HCT116 (cell line): ENCODE results near the gene HECW1.

Experiments used
- CEBPB ChIP-seq: IDR thresholded peaks from 2 replicates; pipeline ENCODE4 v1.6.1; 2012; ENCODE audit warnings: low read depth
- EGR1 ChIP-seq: IDR thresholded peaks from 2 replicates; pipeline ENCODE4 v1.6.1; 2012; ENCODE audit warnings: low read depth
- EZH2 ChIP-seq: fragments of 200-600 bp; sonication (generic); IDR thresholded peaks from 2 replicates; pipeline ENCODE4 v1.6.1; 2017; ENCODE audit warnings: antibody characterized with exemption, mixed run types
- EZH2phosphoT487 ChIP-seq: fragments of 200-600 bp; IDR thresholded peaks from 2 replicates; pipeline ENCODE4 v1.6.1; 2018; ENCODE audit warnings: antibody characterized with exemption, borderline replicate concordance
- JUND ChIP-seq: IDR thresholded peaks from 2 replicates; pipeline ENCODE4 v1.6.1; 2012
- POLR2A ChIP-seq: IDR thresholded peaks from 2 replicates; pipeline ENCODE4 v1.7.0; 2011; ENCODE audit warnings: borderline replicate concordance; ENCODE audit not compliant: insufficient read depth, insufficient read length; ENCODE audit errors: extremely low read depth
- POLR2AphosphoS5 ChIP-seq: IDR thresholded peaks from 2 replicates; pipeline ENCODE4 v1.6.1; 2011; ENCODE audit warnings: mild to moderate bottlenecking, low read depth, low read length, moderate library complexity
- RAD21 ChIP-seq: IDR thresholded peaks from 2 replicates; pipeline ENCODE4 v1.6.1; 2012; ENCODE audit warnings: low read depth, mild to moderate bottlenecking
- SP1 ChIP-seq: IDR thresholded peaks from 2 replicates; pipeline ENCODE4 v1.6.1; 2012; ENCODE audit warnings: low read depth
- SRF ChIP-seq: IDR thresholded peaks from 2 replicates; pipeline ENCODE4 v1.6.1; 2012; ENCODE audit warnings: low read depth
- YY1 ChIP-seq: IDR thresholded peaks from 2 replicates; pipeline ENCODE4 v1.6.1; 2011; ENCODE audit warnings: low read length, low read depth, moderate library complexity, mild to moderate bottlenecking; ENCODE audit not compliant: insufficient replicate concordance; ENCODE audit errors: extremely low read depth
- TF ChIP-seq, protein P1 (sequence below), 3 experiments: fragments of 200-600 bp in 1 of 3; sonication (generic) in 1 of 3; IDR thresholded peaks in 2 of 3; conservative IDR thresholded peaks in 1 of 3; 2 replicates each; pipeline ENCODE4 v1.5.1; 2012 to 2017; ENCODE audit warnings: low read depth in 2 of 3, low read length in 2 of 3, antibody characterized with exemption in 1 of 3, borderline replicate concordance in 1 of 3, control low read depth in 1 of 3, mild to moderate bottlenecking in 1 of 3, mixed read lengths in 1 of 3, mixed run types in 1 of 3, moderate library complexity in 1 of 3; ENCODE audit not compliant: insufficient read depth in 1 of 3
- TF ChIP-seq, protein P2 (sequence below): IDR thresholded peaks from 2 replicates; pipeline ENCODE4 v1.6.1; 2012
- TF ChIP-seq, protein P3 (sequence below): IDR thresholded peaks from 2 replicates; pipeline ENCODE4 v1.6.1; 2011; ENCODE audit warnings: mild to moderate bottlenecking, low read length, moderate library complexity; ENCODE audit not compliant: insufficient replicate concordance; ENCODE audit errors: extremely low read depth

DNA sequence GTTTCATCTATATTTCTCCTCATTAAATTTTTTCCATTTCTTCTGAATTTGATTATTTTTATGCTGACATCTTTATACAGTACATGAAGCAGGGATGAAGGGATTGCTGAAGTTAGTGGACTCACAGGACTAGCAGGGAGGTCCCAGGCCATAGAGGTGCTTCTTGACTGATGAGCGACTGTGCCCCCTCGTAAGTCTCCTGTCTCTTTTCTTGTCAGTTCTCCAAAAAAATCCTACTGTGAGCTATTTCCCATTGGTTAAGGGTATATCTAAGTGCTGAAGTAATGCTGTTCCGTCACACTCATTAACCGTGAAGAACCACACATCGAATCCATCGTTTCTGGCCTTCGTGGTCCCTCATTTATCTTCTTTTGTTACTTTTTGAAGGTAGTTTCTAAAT lies 27.7 kb downstream of the HECW1 start:
- TF ChIP-seq POLR2AphosphoS5 (no peak), RAD21 (no peak), SP1 (no peak), POLR2A (no peak), EZH2 (no peak), CEBPB (no peak), EZH2phosphoT487 (no peak), SRF (no peak), JUND (no peak), EGR1 (no peak), YY1 (no peak)
- TF ChIP-seq, protein P1, sequence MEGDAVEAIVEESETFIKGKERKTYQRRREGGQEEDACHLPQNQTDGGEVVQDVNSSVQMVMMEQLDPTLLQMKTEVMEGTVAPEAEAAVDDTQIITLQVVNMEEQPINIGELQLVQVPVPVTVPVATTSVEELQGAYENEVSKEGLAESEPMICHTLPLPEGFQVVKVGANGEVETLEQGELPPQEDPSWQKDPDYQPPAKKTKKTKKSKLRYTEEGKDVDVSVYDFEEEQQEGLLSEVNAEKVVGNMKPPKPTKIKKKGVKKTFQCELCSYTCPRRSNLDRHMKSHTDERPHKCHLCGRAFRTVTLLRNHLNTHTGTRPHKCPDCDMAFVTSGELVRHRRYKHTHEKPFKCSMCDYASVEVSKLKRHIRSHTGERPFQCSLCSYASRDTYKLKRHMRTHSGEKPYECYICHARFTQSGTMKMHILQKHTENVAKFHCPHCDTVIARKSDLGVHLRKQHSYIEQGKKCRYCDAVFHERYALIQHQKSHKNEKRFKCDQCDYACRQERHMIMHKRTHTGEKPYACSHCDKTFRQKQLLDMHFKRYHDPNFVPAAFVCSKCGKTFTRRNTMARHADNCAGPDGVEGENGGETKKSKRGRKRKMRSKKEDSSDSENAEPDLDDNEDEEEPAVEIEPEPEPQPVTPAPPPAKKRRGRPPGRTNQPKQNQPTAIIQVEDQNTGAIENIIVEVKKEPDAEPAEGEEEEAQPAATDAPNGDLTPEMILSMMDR (IDR thresholded peaks at IDR 0.05 in 2 of 3, conservative IDR thresholded peaks at IDR 0.05 in 1 of 3; ENCODE audit: borderline replicate concordance in 1 of 3, insufficient read depth in 1 of 3, low read depth in 2 of 3, low read length in 2 of 3) = no peak
- TF ChIP-seq, protein P2, sequence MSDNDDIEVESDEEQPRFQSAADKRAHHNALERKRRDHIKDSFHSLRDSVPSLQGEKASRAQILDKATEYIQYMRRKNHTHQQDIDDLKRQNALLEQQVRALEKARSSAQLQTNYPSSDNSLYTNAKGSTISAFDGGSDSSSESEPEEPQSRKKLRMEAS = no peak
- TF ChIP-seq, protein P3, sequence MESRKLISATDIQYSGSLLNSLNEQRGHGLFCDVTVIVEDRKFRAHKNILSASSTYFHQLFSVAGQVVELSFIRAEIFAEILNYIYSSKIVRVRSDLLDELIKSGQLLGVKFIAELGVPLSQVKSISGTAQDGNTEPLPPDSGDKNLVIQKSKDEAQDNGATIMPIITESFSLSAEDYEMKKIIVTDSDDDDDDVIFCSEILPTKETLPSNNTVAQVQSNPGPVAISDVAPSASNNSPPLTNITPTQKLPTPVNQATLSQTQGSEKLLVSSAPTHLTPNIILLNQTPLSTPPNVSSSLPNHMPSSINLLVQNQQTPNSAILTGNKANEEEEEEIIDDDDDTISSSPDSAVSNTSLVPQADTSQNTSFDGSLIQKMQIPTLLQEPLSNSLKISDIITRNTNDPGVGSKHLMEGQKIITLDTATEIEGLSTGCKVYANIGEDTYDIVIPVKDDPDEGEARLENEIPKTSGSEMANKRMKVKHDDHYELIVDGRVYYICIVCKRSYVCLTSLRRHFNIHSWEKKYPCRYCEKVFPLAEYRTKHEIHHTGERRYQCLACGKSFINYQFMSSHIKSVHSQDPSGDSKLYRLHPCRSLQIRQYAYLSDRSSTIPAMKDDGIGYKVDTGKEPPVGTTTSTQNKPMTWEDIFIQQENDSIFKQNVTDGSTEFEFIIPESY = no peak
